ENCODE measurements around the gene LRRK1.

Gene LRRK1

DNA sequence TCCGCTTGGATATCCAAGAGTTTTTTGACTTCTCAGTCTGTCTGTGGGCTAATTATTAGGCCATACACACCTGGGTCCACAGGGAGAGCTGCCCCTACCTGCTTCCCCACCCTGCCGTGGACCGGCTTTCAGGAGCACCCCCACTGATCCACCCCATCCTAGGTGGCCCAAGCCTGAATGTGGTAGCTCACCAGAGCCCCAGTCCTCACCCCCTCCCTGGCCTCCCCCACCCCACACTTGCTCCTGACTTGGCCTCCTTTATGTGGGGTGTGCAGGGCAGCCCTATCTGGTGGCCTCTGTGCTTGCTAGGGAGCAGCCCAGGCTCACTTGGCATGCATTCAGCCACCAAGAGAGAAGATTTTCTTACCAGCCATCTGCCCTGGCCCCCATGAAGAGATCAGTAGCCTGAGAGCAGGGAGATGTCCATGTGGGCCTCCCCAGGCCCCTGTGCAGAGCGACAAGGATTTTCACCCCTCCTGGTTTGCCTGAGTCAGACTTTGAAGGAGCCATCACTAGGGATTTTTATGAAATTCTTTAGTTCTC is 11.2 kb downstream of the LRRK1 start:
- DNase-seq (no peak), ATAC-seq (no peak)
- peaks cover 7% of the 10 kb centered on the region for H3K4me1 Mint-ChIP-seq
- H3K27ac Mint-ChIP-seq = no peak overlapping the region
- peaks cover 8% of the 10 kb centered on the region for H3K27me3 Mint-ChIP-seq
- H3K36me3 Mint-ChIP-seq (ENCODE audit: low read depth) = no peaks in the 10 kb centered on the region
- no peaks in the 10 kb centered on the region for H3K9me3 Mint-ChIP-seq
- no peak overlapping the region for H3K4me3 Mint-ChIP-seq

DNA sequence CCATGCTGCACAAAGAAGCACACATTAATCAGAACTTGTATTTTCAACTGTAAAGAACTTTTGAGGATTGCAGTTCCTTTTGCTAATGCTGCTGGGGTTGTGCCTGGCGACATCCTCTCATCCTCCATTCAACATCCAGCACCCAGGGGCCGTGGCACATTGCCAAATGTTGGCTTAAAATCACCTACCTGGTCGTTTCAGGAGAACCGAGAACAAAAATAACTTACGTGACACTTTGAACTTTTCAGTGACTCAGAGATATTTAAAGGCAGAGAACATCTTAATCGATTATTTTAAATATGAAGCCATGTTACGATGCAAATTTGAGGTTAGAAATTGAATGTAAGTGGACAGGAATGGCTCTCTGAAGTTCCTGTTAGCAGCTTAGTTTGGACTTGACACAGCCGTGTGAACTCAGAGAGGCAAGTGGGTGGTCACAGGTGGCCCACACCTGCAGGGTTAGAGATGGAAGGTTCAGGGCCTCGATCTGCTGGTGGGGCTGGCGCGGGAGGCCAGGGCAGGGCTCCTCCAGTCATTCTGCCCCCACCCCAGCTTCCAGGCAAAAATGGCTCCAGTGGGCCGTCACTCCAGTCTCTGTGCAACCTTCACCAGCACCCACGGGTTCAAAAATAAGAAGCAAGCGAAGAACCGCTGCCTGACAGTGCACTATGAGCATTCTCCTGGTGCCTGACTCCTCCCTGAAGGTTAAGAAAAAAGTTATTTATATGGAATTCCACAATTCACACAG is 12.2 kb downstream of the LRRK1 start:
- Mint-ChIP-seq H3K4me1 (peaks cover 7% of the 10 kb centered on the region), H3K27ac (no peak overlapping the region), H3K27me3 (peaks cover 1% of the 10 kb centered on the region), H3K9me3 (no peaks in the 10 kb centered on the region), H3K4me3 (no peak overlapping the region), H3K36me3 (ENCODE audit: low read depth) (no peaks in the 10 kb centered on the region)
- no peak for ATAC-seq
- no peak for DNase-seq

- no peak overlapping the region for H3K27ac Mint-ChIP-seq
- H3K4me3 Mint-ChIP-seq = no peak overlapping the region
- H3K36me3 Mint-ChIP-seq (ENCODE audit: low read depth) = no peaks in the 10 kb centered on the region
- DNase-seq = no peak
- peaks cover 1% of the 10 kb centered on the region for H3K27me3 Mint-ChIP-seq
- ATAC-seq = no peak
- no peaks in the 10 kb centered on the region for H3K9me3 Mint-ChIP-seq
- H3K4me1 Mint-ChIP-seq = peaks cover 7% of the 10 kb centered on the region
Observed at GRCh38 chr15:100932676-100933348, 13.7 kb downstream of the LRRK1 start.

- peaks cover 1% of the 10 kb centered on the region for H3K27me3 Mint-ChIP-seq
- H3K4me1 Mint-ChIP-seq = peaks cover 7% of the 10 kb centered on the region
- no peaks in the 10 kb centered on the region for H3K9me3 Mint-ChIP-seq
- H3K4me3 Mint-ChIP-seq = no peak overlapping the region
- no peak overlapping the region for H3K27ac Mint-ChIP-seq
- no peaks in the 10 kb centered on the region for H3K36me3 Mint-ChIP-seq (ENCODE audit: low read depth)
- DNase-seq (no peak), ATAC-seq (no peak)
Observed at GRCh38 chr15:100934166-100934565, 15.0 kb downstream of the LRRK1 start.

GRCh38 chr15:100934726-100935125 is 15.6 kb downstream of the LRRK1 start:
- H3K4me3 Mint-ChIP-seq = no peak overlapping the region
- H3K27me3 Mint-ChIP-seq = peaks cover 1% of the 10 kb centered on the region
- H3K27ac Mint-ChIP-seq = no peak overlapping the region
- no peaks in the 10 kb centered on the region for H3K36me3 Mint-ChIP-seq (ENCODE audit: low read depth)
- H3K9me3 Mint-ChIP-seq = no peaks in the 10 kb centered on the region
- DNase-seq = no peak
- peaks cover 7% of the 10 kb centered on the region for H3K4me1 Mint-ChIP-seq
- no peak for ATAC-seq

- DNase-seq = no peak
- ATAC-seq = no peak
- no peaks in the 10 kb centered on the region for H3K9me3 Mint-ChIP-seq
Observed at GRCh38 chr15:100937171-100937570, 18.0 kb downstream of the LRRK1 start.

GRCh38 chr15:100939791-100940190 is 20.6 kb downstream of the LRRK1 start:
- Mint-ChIP-seq H3K4me3 (no peak overlapping the region), H3K36me3 (ENCODE audit: low read depth) (no peaks in the 10 kb centered on the region), H3K27ac (no peak overlapping the region), H3K9me3 (no peaks in the 10 kb centered on the region), H3K4me1 (no peaks in the 10 kb centered on the region), H3K27me3 (no peaks in the 10 kb centered on the region)
- ATAC-seq (no peak), DNase-seq (no peak)

More at GRCh38 chr15:100937171-100937570, 18.0 kb downstream of the LRRK1 start:
- Mint-ChIP-seq H3K4me3 (no peak overlapping the region), H3K27me3 (peaks cover 1% of the 10 kb centered on the region), H3K36me3 (ENCODE audit: low read depth) (no peaks in the 10 kb centered on the region), H3K4me1 (peaks cover 5% of the 10 kb centered on the region), H3K27ac (no peak overlapping the region)

DNA sequence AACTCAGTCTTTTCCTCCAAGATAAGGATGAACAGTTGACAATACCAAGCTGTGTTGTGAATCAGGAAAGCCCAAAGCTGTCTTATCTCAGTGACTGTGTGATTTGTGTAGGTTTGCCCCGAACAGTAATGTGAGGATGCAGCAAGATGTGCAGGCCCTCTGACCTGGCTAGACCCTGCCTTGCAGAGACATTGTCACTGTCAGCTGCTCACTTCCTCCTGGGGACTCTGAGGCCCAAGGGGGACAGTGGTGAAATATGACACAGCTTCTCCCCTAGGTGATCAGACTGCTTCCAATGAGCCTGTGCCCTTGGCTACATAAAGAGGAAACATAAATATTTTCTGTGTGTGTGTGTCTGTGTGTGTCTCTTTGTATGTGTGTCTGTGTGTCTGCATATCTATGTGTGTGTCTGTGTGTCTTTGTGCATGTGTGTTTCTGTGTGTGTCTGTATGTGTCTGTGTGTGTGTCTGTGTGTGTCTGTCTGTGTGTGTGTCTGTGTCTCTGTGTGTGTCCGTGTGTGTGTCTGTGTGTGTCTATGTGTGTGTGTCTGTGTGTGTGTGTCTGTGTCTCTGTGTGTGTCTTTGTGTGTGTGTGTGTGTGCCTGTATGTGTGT is 21.7 kb downstream of the LRRK1 start:
- no peaks in the 10 kb centered on the region for H3K36me3 Mint-ChIP-seq (ENCODE audit: low read depth)
- ATAC-seq = peak; percentile 57
- H3K4me1 Mint-ChIP-seq = no peaks in the 10 kb centered on the region
- no peaks in the 10 kb centered on the region for H3K9me3 Mint-ChIP-seq
- no peak overlapping the region for H3K27ac Mint-ChIP-seq
- no peaks in the 10 kb centered on the region for H3K27me3 Mint-ChIP-seq
- DNase-seq = no peak
- no peak overlapping the region for H3K4me3 Mint-ChIP-seq

- peak; percentile 46 for ATAC-seq
- Mint-ChIP-seq H3K4me3 (no peak overlapping the region), H3K27me3 (no peaks in the 10 kb centered on the region), H3K9me3 (no peaks in the 10 kb centered on the region), H3K4me1 (no peaks in the 10 kb centered on the region), H3K36me3 (ENCODE audit: low read depth) (no peaks in the 10 kb centered on the region), H3K27ac (no peak overlapping the region)
- no peak for DNase-seq
Observed at GRCh38 chr15:100941536-100941935, 22.4 kb downstream of the LRRK1 start.

DNA sequence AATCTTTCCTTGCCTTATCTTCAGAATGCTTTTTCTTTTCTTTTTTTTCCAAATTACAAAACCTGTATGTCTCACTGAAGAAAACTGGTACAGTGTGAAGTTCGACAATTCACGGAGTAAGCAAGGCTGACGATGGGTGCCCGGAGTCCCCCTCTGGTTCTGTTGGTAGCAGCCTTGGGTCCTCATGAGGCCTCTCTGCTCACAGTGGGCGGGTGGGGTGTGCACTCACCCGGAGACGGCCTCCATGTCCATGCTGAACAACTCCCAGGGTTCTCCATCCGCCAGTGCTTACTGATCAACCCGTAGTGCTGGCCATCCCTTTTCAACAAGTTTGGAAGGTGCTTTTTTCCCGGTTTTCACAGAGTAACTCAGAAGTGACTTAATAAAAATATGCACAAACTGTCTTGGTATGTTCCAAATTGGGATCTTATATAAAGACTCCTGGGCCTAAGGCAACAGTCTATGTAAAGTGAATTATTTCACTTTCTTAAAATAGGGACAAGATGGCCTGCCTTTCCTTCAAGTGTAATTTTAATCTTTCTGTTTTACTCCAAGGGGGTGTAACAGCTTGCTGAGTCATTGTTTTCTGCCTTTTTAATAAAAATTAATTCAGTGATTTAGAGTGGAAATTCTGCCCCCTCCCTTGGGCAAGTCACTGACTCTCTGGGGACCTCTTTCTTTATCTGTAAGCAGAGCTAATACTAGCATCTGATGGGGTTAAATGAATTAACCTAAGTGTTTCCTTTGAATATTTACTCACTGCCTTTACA is 23.7 kb downstream of the LRRK1 start:
- Mint-ChIP-seq H3K27me3 (no peaks in the 10 kb centered on the region), H3K4me1 (no peaks in the 10 kb centered on the region), H3K9me3 (no peaks in the 10 kb centered on the region), H3K4me3 (no peak overlapping the region), H3K36me3 (ENCODE audit: low read depth) (no peaks in the 10 kb centered on the region), H3K27ac (no peak overlapping the region)
- DNase-seq (no peak), ATAC-seq (no peak)

DNA sequence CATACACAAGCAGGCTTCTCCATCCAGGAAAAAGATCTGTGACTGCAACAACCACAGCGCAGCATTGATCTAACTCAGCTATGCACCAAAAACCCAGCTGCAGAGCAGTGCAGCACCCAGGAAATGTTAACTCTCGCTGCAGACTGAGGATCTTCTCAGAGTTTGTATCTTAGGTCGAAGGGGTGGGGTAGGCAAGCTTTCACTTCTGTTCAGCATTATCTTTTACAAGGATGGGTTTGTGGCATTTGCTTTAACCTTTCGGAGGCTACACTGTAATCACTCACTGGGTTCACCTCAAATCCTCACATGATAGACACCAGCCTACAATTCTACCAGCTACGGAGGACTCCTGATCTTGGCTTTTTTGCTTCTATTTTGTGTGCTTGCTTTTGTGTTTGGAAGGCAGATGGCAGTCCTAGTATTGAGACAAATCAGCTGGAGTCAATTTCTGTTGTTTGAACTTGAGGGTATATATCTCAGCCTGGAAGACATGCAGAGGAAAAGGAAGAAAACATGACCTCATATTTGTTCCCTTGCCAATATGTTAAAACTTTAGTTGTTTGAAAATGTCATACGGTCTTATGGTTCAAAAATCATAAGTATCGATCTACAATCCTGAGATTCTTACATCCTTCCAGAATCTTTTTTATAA is 25.2 kb downstream of the LRRK1 start:
- no peaks in the 10 kb centered on the region for H3K9me3 Mint-ChIP-seq
- peaks cover 4% of the 10 kb centered on the region for H3K27me3 Mint-ChIP-seq
- DNase-seq (no peak), ATAC-seq (no peak)
- H3K27ac Mint-ChIP-seq = no peak overlapping the region
- H3K36me3 Mint-ChIP-seq (ENCODE audit: low read depth) = no peaks in the 10 kb centered on the region
- H3K4me1 Mint-ChIP-seq = no peaks in the 10 kb centered on the region
- H3K4me3 Mint-ChIP-seq = no peak overlapping the region

DNA sequence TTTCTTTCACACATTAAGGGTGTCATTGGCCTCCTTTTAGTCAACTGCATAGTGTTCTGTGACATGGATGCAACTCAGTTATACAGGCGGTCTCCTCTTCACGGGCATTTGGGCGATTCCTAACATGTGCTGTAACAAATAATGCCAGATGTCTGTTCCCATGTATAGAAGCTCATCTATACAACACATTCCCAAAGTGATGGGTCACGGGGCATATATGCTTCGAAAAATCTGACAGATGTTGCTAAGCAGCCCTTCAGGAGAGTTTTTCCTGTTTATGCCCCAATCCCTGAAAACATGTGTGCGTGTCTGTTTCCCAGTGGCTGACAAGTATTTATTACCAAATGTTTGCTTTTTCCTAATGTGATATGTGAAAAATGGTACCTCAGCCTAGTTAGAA is 25.8 kb downstream of the LRRK1 start:
- DNase-seq (no peak), ATAC-seq (no peak)
- Mint-ChIP-seq H3K36me3 (ENCODE audit: low read depth) (no peaks in the 10 kb centered on the region), H3K4me3 (no peak overlapping the region), H3K9me3 (no peaks in the 10 kb centered on the region), H3K27me3 (peaks cover 4% of the 10 kb centered on the region), H3K27ac (no peak overlapping the region), H3K4me1 (no peaks in the 10 kb centered on the region)

GRCh38 chr15:100947760-100948429 is 28.7 kb downstream of the LRRK1 start:
- no peaks in the 10 kb centered on the region for H3K4me1 Mint-ChIP-seq
- no peaks in the 10 kb centered on the region for H3K9me3 Mint-ChIP-seq
- ATAC-seq (no peak), DNase-seq (no peak)
- H3K27me3 Mint-ChIP-seq = peaks cover 4% of the 10 kb centered on the region
- no peak overlapping the region for H3K4me3 Mint-ChIP-seq
- H3K27ac Mint-ChIP-seq = no peak overlapping the region
- H3K36me3 Mint-ChIP-seq (ENCODE audit: low read depth) = no peaks in the 10 kb centered on the region

GRCh38 chr15:100948430-100948762 is 29.2 kb downstream of the LRRK1 start:
- no peak overlapping the region for H3K4me3 Mint-ChIP-seq
- ATAC-seq = no peak
- H3K27ac Mint-ChIP-seq = no peak overlapping the region
- no peaks in the 10 kb centered on the region for H3K36me3 Mint-ChIP-seq (ENCODE audit: low read depth)
- H3K4me1 Mint-ChIP-seq = no peaks in the 10 kb centered on the region
- H3K9me3 Mint-ChIP-seq = no peaks in the 10 kb centered on the region
- H3K27me3 Mint-ChIP-seq = peaks cover 4% of the 10 kb centered on the region
- DNase-seq = no peak
